HG02623 (cell line): Measurements from ENCODE around the gene HERC3.

Experiments used
- ATAC-seq: cut with Tn5 transposase; IDR thresholded peaks from one replicate; pipeline ENCODE4 v1.9.1; 2021; ENCODE audit warnings: moderate library complexity; ENCODE audit not compliant: unreplicated experiment

The HERC3 gene

GRCh38 chr4:88744609-88745008, 152.3 kb downstream of the HERC3 start:
- no peak for ATAC-seq

GRCh38 chr4:88745175-88745574, 152.9 kb downstream of the HERC3 start:
- ATAC-seq, result no peak

DNA sequence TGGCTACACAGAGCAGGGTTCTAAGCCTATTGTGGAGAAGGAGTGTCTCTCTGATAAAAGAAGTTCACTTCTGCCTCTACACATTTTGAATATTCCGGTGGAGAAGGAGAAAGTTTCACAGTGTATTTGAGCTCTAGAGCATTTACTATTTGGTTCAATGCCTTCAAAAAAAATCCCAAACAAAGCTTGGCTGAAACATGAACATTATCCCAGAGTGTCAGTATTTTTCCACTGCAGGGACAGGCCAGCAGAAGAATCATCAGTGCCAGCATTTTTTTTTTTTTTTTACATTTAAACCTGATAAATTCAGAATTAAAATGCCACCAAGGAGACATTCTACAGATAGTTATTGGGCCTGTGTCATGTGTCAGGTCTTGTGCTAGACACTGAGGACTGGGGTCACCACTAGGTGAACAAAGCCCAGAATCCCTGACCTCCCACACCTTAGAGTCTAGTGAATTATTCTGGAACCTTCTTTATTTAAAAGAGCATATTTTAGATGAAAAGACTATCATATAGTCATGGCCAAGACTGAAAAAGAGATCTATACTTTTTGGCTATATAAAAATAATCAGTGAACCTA, 153.4 kb downstream of the HERC3 start:
- ATAC-seq, result no peak

- no peak for ATAC-seq
Measured at GRCh38 chr4:88746206-88746605, 153.9 kb downstream of the HERC3 start.

GRCh38 chr4:88747351-88747750, 155.1 kb downstream of the HERC3 start:
- no peak for ATAC-seq

GRCh38 chr4:88750369-88750768, 158.1 kb downstream of the HERC3 start:
- no peak for ATAC-seq

- ATAC-seq, result no peak
Measured at GRCh38 chr4:88751258-88752075, 159.2 kb downstream of the HERC3 start.

DNA sequence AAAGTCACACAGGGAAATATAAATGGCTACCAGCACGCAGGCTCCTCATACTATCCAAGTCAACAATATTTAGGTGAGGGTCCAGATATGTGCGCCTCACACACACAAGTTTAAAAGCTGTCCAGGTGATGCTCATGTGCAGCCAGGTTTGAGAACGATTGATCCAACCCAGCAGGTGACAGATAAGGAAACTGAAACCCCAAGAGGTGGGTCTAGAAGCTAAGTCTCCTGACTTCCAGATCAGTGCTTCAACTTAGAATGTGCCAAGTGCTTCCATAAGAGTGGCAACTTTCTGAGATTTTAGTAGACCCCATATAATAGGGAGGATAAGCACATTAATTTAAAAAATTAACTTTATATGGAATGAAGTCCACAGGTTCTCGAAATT, 159.8 kb downstream of the HERC3 start:
- ATAC-seq, result no peak

GRCh38 chr4:88752754-88753153, 160.5 kb downstream of the HERC3 start:
- ATAC-seq, result no peak

- no peak for ATAC-seq
Measured at GRCh38 chr4:88753658-88754571, 161.6 kb downstream of the HERC3 start.

- no peak for ATAC-seq
Measured at GRCh38 chr4:88754796-88755195, 162.5 kb downstream of the HERC3 start.

- ATAC-seq, result no peak
Measured at GRCh38 chr4:88755454-88755853, 163.2 kb downstream of the HERC3 start.

DNA sequence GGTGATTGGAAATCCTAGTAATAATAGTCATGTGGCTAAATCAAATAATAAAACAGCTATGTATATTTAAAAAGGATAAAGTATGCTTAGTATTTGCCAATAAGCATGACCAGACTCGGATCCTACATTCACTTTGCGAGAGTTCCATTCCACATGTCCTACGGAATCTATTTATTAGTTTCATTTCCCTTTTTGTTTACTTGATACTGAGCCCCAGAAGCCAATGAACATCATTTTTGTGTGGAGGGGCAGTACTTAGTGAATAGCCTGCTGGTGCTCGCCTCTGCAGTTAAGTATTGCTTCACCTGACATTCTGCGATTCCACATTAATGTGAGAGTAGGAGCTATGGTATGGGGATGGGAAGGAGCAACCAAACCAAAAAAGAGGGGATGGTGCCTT, 163.9 kb downstream of the HERC3 start:
- ATAC-seq, result no peak

- no peak for ATAC-seq
Measured at GRCh38 chr4:88757067-88757466, 164.8 kb downstream of the HERC3 start.

DNA sequence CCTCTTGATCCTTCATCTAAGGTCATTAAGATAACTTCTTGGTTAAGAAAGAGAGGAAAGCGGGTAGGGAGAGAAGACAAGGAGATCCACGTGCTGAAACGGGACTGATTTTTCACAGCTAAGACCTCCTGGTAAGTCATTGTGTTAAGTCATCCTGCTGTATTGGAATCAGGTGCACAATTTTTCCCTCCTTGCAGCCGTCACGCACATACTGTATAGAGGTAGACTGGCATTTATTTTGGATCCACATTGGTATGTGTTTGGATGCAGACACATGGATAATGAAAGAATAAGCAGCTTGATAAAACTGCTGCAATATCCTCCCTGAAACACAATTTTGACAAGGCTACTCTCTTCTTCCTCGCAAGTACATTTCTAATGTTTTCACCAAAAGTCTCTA, 165.5 kb downstream of the HERC3 start:
- no peak for ATAC-seq
